CD4-positive, alpha-beta T cell treated with Interferon alpha-2 for 1 hour (primary cell): ENCODE data around the gene NHLRC4.
A peak's percentile ranks its signal among the peaks of the same experiment; 100 is the strongest.

Experiments used
- DNase-seq, 2 donors: peaks; one replicate each; pipeline ENCODE4 v3.0.0-alpha.2; 2020 to 2022

NHLRC4 gene

DNA sequence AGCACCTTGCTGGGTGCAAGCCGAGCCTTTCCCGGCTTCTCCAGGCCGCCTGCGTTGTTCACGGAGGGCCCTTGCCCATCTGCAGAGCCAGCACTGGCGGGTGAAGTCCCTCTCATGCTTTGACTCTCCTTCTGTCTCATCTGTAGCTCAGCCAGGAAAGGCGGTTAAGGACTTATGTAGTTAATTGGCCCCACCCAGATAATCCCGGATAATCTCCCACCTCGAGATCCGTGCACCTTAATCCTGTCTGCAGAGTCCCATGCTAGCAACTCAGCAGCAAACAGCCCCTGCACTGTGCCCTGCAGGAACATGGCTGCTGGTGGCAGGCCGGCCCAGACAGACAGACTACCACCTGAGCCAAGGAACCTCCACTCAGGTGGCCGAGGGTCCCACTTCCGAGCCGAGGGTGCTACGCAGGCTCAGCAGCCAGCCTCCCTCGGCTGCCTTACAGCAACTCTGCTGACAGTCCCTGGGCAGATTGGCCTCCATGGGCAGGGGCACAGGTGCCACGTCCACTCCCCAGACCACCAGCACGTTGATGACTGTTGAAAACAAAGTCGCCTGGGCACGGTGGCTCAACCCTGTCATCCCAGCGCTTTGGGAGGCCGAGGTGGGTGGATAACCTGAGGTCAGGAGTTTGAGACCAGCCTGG, 40.0 kb downstream of the NHLRC4 start:
- no peak for DNase-seq

DNA sequence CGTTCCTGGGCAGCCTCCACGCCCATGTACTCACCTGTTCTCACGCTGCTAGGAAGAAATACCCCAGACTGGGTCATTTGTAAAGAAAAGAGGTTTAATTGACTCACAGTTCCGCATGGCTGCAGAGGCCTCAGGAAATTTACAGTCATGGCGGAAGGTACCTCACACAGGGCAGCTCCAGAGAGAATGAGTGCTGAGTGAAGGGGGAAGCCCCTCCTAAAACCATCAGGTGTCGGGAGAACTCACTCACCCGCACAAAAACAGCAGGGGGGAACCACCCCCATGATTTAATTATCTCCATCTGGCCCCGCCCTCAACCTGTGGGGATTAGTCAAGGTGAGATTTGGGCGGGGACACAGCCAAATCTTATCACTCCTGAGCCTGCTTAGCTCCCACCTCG, 41.2 kb downstream of the NHLRC4 start:
- DNase-seq, result no peak

DNA sequence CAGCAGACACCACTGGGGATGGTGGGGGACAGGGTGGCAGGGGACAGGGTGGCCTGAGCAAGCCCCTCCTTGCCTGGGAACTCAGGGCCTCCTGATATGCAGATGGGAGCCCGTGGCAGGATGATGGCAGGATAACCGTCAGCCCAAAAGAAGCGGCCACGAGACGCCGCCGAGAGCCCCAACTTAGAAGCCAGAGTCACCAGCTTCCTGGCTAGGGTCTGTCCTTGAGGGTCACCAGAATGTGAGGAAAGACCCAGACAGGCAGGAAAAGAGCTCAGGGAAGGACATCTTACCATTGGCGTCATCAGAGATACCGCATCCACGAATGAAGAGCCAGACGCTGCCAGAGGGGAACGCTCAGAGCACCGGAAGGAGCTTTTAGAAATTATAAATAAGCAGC, 42.5 kb downstream of the NHLRC4 start:
- no peak for DNase-seq

DNA sequence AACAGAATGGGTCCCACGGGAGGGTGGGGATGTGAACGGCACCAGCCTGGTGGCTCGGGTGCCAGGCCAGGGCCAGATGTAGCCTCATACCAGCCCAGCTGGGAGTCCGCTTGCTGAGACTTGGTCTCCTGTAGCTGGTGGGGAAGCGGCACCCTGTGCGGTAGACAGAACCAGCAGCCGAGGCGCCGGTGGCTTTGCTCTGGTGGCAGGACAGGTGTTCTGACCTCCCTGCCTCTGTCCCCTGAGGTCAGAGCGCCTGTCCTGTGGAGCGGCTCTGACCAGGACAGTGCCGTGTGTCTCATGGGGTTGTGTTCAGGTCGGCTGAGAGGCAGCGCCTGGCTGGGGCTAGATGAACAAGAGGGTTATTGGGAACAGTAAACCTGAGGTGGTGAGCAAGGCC, 43.2 kb downstream of the NHLRC4 start:
- no peak for DNase-seq

DNA sequence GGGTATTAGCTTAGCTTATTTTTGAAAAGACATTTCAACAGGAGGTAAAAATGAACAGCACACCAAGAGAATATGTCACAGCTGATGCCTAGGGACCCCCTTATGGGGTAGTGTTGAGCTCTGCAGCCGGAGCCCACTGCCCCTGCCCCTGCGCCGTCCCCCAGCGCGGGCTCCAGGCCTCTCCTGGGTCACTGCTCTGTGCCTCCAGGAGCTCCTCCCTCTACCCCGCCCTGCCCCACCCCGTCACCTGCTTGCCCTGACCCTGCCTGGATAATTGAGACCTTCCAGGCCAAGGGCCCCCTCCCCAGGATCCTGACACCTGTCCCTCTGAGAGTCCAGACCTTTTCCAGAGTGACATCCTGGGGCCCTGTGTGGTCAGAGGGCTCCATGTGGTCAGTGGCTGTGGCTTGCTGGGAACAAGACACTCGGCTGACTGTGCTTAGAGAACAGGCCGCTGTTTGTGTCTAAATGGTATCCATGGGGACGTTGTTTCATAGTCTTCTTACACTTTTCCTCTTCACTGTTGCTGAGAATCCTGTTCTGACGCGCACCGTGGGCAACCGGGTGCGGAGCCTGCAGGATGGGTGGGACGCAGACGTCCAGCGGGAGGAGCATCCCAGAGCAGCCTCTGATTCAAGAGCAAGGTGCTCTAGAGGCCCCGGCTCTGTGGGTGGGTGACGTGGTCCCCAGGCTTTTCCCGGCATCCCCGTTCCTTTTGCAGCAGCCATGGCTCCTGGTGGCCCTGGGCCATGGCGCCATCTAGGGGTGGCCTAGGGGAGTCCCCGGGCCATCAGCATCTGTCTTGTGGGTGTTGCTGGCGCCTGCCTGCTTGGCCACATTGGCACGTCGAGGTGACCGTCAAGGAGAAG, 43.9 kb downstream of the NHLRC4 start:
- peak; percentile 44 to 65 for DNase-seq

DNA sequence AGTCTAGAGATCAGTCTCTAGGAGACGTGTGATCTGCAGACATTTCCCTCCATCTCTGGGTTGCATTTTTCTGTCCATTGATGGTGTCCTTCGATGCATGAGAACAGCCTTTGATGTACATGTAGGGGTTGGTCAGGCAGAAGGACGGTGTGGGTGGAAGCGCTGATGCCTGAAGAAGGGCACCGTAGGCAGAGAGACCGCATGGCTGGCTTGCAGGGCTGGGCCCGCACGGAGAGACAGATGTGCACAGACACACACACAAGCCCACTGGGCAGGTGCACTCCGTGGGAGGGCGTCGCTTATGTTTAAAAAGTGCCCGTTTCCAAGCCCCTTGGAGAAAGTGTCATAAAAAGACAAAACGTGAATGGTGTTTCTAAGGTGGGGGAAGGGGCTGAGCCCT, 48.3 kb downstream of the NHLRC4 start:
- DNase-seq, result no peak

DNA sequence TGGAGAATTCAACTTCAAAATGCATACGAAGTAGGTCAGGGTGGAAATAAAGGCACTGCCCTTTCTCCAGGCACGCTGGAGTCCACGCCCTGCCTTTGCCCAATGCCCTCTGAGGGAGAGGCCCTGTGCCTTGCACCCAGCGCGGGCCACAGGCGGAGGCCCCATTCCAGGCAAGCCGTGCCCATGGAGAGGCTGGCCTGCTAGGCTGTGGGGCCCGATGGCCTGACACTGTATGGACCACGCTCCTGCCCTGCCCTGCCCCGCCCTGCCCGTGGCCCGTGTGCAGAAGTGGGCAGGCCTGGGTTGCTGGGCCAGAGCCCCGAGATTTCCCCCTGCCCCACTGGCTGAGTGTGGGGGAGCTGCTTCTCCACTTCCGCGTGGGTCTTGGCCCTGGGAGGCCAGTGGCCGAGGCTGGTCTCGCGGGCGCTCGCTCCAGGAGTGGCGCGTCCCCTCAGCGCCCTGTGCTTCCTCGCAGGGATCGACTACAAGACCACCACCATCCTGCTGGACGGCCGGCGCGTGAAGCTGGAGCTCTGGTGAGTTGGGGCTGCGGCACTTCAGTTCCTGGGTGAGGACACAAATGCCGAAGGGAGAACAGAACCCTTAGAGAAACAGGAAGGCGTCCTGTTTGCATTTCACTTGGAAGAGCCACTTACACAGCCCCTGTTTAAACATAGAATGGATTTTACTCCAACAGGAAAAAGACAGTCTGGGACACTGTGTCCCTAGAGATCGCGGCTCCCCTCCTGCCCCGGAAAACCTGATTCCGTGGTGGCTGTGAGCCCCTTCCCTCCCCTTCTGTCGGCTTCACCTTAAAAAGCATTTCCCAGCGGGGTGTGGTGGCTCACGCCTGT, 50.2 kb downstream of the NHLRC4 start:
- DNase-seq, result no peak

DNA sequence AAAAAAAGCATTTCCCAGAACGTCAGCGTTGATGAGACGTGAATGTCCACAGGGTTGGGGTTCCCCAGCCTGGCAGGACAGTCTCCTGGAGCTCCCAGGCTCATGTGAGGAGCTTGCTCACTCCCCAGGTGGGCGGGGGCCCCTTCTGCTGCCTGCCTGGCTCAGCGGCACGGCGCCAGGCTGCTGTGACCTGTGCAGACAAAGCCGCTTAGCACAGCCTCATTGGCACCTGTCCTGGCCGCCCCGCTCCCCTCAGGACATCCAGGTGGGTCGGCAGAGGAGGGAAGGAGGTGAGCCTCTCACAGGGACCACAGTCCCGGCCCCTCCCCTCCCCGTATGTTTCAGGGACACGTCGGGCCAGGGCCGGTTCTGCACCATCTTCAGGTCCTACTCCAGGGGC, 51.0 kb downstream of the NHLRC4 start:
- no peak for DNase-seq
